ENCODE results near the gene GBP3.
"Not testable (repeated sequence)": the region's sequence is repeated elsewhere in the genome, so short reads cannot be mapped to it uniquely, and the experiment has no call there.

Gene GBP3

DNA sequence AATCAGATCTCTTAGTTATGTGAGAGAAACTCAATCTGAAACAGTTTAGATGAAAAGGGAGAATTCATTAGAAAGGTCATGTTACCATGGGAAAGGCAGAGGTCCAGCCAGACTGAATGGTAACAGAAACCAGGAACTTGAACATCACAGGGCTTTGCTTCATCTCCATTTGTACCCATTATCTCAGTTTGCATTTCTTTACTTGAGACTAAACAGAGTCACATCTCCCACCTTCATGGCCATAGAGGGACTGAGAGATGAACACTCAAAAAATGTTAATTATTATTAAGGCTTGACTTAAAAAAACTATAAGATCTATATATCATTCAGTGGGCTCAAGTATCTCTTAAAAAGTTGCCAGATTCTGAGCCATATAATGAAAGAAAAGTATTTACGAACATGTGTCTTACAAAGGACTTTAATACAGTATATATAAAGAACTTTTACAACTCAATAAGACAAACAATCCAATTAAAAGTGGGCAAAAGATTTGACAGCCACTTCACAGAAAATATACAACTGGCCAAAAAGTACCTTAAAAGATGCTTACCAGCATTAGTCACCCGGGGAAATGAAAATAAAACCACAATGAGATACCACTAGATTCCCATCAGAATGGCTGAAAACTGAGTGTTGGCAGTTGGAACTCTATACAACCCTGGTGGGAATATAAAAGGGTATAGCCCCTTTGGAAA is 43.5 kb downstream of the GBP3 start:
- no peak for DNase-seq

GRCh38 chr1:88976235-88976634 is 46.4 kb downstream of the GBP3 start:
- peak; percentile 17 to 44 for DNase-seq

- DNase-seq = not testable (repeated sequence)
These were observed 48.0 kb downstream of the GBP3 start for GRCh38 chr1:88974616-88975172.

- DNase-seq = peak; percentile 27 to 55
These were observed 49.0 kb downstream of the GBP3 start for GRCh38 chr1:88973520-88974137.

DNA sequence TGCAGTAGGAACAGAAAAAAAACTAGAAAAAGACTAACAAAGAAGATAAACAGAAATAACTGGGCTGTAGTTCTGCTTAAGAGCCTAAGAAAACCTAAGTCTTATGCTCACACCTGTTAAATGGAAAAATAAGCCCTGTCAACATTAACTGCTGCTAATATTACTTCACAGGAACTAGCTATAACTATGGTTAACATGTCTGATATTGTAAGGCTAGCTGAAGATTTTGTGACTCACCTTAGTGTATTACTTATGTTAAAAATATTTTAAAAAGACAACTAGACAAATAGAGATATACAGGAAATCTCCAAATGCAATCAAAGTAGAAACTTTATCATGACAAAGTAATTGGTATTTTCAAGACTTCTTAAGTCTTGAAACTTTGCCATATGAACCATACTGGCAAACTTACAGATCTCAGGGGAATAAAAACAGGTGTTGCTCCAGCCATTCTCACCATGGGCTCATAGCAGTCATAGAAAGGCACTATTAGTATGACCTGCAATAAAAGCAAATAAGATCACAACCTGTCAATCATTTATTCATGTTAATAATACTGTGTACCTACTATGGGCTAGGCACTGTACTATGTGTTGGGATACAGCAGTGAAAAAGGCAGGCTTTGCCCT is 60.9 kb downstream of the GBP3 start:
- no peak for DNase-seq

DNA sequence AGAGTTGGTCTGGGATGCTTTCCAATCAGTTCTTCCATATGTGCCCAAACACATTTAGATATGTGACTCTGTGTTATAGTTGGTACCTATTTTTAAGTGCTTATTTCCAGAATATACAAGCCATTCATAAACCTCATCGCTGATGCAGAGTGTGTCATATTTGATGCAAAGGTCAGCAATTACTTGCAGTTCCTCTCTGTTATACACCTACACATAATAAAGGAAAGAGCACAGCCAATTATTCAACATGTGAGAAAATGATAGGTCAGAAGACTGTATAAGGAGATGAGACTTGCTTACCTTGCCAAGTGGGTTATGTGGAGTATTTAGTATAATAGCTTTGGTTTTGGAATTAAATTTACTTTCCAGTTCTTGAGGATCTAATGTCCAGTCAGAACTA is 61.6 kb downstream of the GBP3 start:
- DNase-seq = no peak
